IMR-90 (cell line): ENCODE results near the gene SLC12A4. TPM values are rescaled to one million over a fixed set of nuclear protein-coding genes. Genes with fewer than 3 reads are reported as not detected.

Source experiments
- ATAC-seq: fragments of 200-7000 bp; cut with Tn5 transposase; 2 replicates; pipeline ENCODE4 v1.9.1; 2020; ENCODE audit warnings: low read depth, mild to moderate bottlenecking, moderate library complexity
- BruUV-seq: library from RNA; stranded (reverse); fragments of 400-500 nt; replicated peaks from 2 replicates; lab custom pipeline; 2021; lab: Mats Ljungman, UMichigan
- CTCF ChIA-PET: fragments of 300-600 bp; formaldehyde crosslinking; extraction: SDS; loops from one replicate; lab custom pipeline; 2021; ENCODE audit warnings: antibody characterized with exemption; lab: Yijun Ruan, JAX
- POLR2A ChIA-PET: fragments of 300-600 bp; sonication (Branson Sonifier 250); formaldehyde crosslinking; loops from one replicate; lab custom pipeline; 2022; ENCODE audit warnings: antibody characterized with exemption; ENCODE audit not compliant: unreplicated experiment; lab: Charles Lee
- DNase-seq: peaks from one replicate; pipeline ENCODE4 v3.0.0; 2013
- H2AFZ ChIP-seq: replicated peaks from 2 replicates; pipeline ENCODE3; 2013; ENCODE audit warnings: low read length, mild to moderate bottlenecking; ENCODE audit not compliant: poor library complexity
- H2AK5ac ChIP-seq: 2 replicates; pipeline ENCODE4 v1.6.1; 2013; ENCODE audit warnings: low read depth, low read length, inconsistent platforms
- H2AK9ac ChIP-seq: replicated peaks from 2 replicates; pipeline ENCODE3; 2013; ENCODE audit warnings: mild to moderate bottlenecking, low read depth, low read length, moderate library complexity; ENCODE audit not compliant: poor library complexity
- H2BK120ac ChIP-seq: 2 replicates; pipeline ENCODE4 v1.6.1; 2013; ENCODE audit warnings: low read depth, low read length, inconsistent platforms
- H2BK15ac ChIP-seq: 3 replicates; pipeline ENCODE4 v1.6.1; 2013; ENCODE audit warnings: low read depth, low read length, inconsistent platforms
- H2BK20ac ChIP-seq: 2 replicates; pipeline ENCODE4 v1.6.1; 2013; ENCODE audit warnings: low read depth, mild to moderate bottlenecking, inconsistent platforms, low read length, moderate library complexity
- H2BK5ac ChIP-seq: 2 replicates; pipeline ENCODE4 v1.6.1; 2013; ENCODE audit warnings: mild to moderate bottlenecking, low read depth, low read length, inconsistent platforms; ENCODE audit not compliant: poor library complexity, severe bottlenecking
- H3K14ac ChIP-seq: replicated peaks from 2 replicates; pipeline ENCODE4 v1.6.1; 2013; ENCODE audit warnings: low read depth, low read length, inconsistent platforms
- H3K18ac ChIP-seq: 2 replicates; pipeline ENCODE4 v1.6.1; 2013; ENCODE audit warnings: low read depth, low read length, control low read depth
- H3K23ac ChIP-seq: 2 replicates; pipeline ENCODE4 v1.6.1; 2013; ENCODE audit warnings: low read depth, low read length, inconsistent platforms
- H3K27ac ChIP-seq: 2 replicates; pipeline ENCODE4 v1.5.1; 2013; ENCODE audit warnings: mild to moderate bottlenecking, control low read depth, low read length; ENCODE audit not compliant: insufficient read depth
- H3K27me3 ChIP-seq: 2 replicates; pipeline ENCODE4 v1.6.1; 2013; ENCODE audit warnings: low read length; ENCODE audit not compliant: control insufficient read depth, insufficient read depth
- H3K36me3 ChIP-seq: 2 replicates; pipeline ENCODE4 v1.6.1; 2013; ENCODE audit warnings: low read length, mixed read lengths; ENCODE audit not compliant: control insufficient read depth, insufficient read depth
- H3K4ac ChIP-seq: 2 replicates; pipeline ENCODE4 v1.6.1; 2013; ENCODE audit warnings: low read depth, low read length, inconsistent platforms
- H3K4me1 ChIP-seq: 2 replicates; pipeline ENCODE4 v1.6.1; 2013; ENCODE audit warnings: low read length, mixed read lengths; ENCODE audit not compliant: control insufficient read depth, insufficient read depth
- H3K4me2 ChIP-seq: 2 replicates; pipeline ENCODE4 v1.6.1; 2013; ENCODE audit warnings: low read depth, mild to moderate bottlenecking, control low read depth, low read length, moderate library complexity
- H3K4me3 ChIP-seq: 2 replicates; pipeline ENCODE4 v1.5.1; 2013; ENCODE audit warnings: low read depth, mild to moderate bottlenecking, control low read depth, low read length, moderate library complexity; ENCODE audit not compliant: insufficient read depth
- H3K56ac ChIP-seq: 2 replicates; pipeline ENCODE4 v1.6.1; 2013; ENCODE audit warnings: low read length, inconsistent platforms; ENCODE audit not compliant: insufficient read depth; ENCODE audit errors: extremely low read depth
- H3K79me1 ChIP-seq, 2 experiments: 2 replicates each; pipeline ENCODE4 v1.6.1; 2013; ENCODE audit warnings: low read length in 2 of 2, inconsistent platforms in 1 of 2, low read depth in 1 of 2
- H3K9ac ChIP-seq: 2 replicates; pipeline ENCODE4 v1.6.1; 2013; ENCODE audit warnings: low read depth, low read length, control low read depth
- H3K9me1 ChIP-seq: 2 replicates; pipeline ENCODE4 v1.6.1; 2013; ENCODE audit warnings: low read length, inconsistent platforms; ENCODE audit not compliant: insufficient read depth
- H3K9me3 ChIP-seq: 2 replicates; pipeline ENCODE4 v1.6.1; 2013; ENCODE audit warnings: low read length; ENCODE audit not compliant: control insufficient read depth, insufficient read depth
- H4K20me1 ChIP-seq: 2 replicates; pipeline ENCODE4 v1.6.1; 2013; ENCODE audit warnings: low read length, inconsistent platforms; ENCODE audit not compliant: insufficient read depth
- H4K5ac ChIP-seq: 2 replicates; pipeline ENCODE4 v1.6.1; 2013; ENCODE audit warnings: mild to moderate bottlenecking, low read depth, low read length, control low read depth
- H4K8ac ChIP-seq, 2 experiments: 2 replicates each; pipeline ENCODE4 v1.6.1; 2013; ENCODE audit warnings: low read depth in 2 of 2, low read length in 2 of 2, control low read depth in 1 of 2, inconsistent platforms in 1 of 2
- H4K91ac ChIP-seq: 2 replicates; pipeline ENCODE4 v1.6.1; 2013; ENCODE audit warnings: low read depth, low read length, inconsistent platforms; ENCODE audit not compliant: insufficient read depth
- CTCF ChIP-seq: conservative IDR thresholded peaks from 2 replicates; pipeline ENCODE4 v1.5.1; 2012; ENCODE audit warnings: mild to moderate bottlenecking, low read depth, low read length, improper control_type of control experiment
- RFX5 ChIP-seq: IDR thresholded peaks from 2 replicates; pipeline ENCODE4 v1.8.0; 2012; ENCODE audit warnings: low read depth, mild to moderate bottlenecking, low read length, moderate library complexity
- WGBS, 2 experiments: methylation state at CpG; one replicate each; pipeline versions ENCODE4 v1.1.5 to v1.1.7; 2013; ENCODE audit warnings: missing lambda C conversion rate in 2 of 2; ENCODE audit not compliant: insufficient read length in 1 of 2; ENCODE audit errors: extremely low coverage in 2 of 2; 5-methylcytosine and 5-hydroxymethylcytosine counted together
- dilution Hi-C: fragments of 300-500 bp; cut with HindIII; formaldehyde crosslinking; loops from one replicate; pipeline ENCODE4 v1.14.3; 2018; ENCODE audit warnings: low sequenced_read_pairs; ENCODE audit not compliant: unreplicated experiment
- in situ Hi-C: fragments of 300-500 bp; cut with MboI; formaldehyde crosslinking; loops from 3 replicates; pipeline ENCODE4 v1.14.3; 2019; ENCODE audit warnings: low sequenced_read_pairs, inconsistent platforms, mixed read lengths
- intact Hi-C: fragments of 100-400 bp; cut with micrococcal nuclease; formaldehyde crosslinking; loops from 2 replicates; pipeline ENCODE4 v1.10.0; 2022
- polyA plus RNA-seq, 3 experiments: library from polyadenylated mRNA; depleted of rRNA; stranded (reverse); fragments of >200 nt; gene quantifications; 2 replicates each; pipeline ENCODE4 v1.2.3, GENCODE V29; 2012; ENCODE audit warnings: low replicate concordance in 1 of 3
- total RNA-seq: library from RNA; depleted of rRNA; stranded (reverse); fragments of >200 nt; gene quantifications from 2 replicates; pipeline ENCODE4 v1.2.3, GENCODE V29; 2012

The SLC12A4 gene
- total and polyA plus RNA-seq, 2 of the 4 experiments (the other 2 are of a cell fraction) = 36.6 to 132 TPM

GRCh38 chr16:67919622-67920221, 48.7 kb downstream of the SLC12A4 start:
- H3K27me3 ChIP-seq = no peaks in the 10 kb centered on the region
- no peak overlapping the region for H4K8ac ChIP-seq
- H3K9me1 ChIP-seq = peaks cover 34% of the 10 kb centered on the region
- no peak overlapping the region for H3K4ac ChIP-seq
- H3K18ac ChIP-seq = no peak overlapping the region
- 93% methylated on average over 3 of the region's 6 CpGs; no CpG with 5 or more reads in 1 of the 2 experiments for WGBS, 2 experiments
- no peak overlapping the region for H3K27ac ChIP-seq
- TF ChIP-seq RFX5 (no peak), CTCF (0 out of 2 replicates have a peak, but pooled peaks have one; percentile 11)
- no peak overlapping the region for H2BK5ac ChIP-seq
- H3K36me3 ChIP-seq = peaks cover 21% of the 10 kb centered on the region
- intact Hi-C loops (no loop called here), dilution Hi-C loops (no loop called here), in situ Hi-C loops (no loop called here)
- H3K14ac ChIP-seq = no peak overlapping the region
- H2AK5ac ChIP-seq = no peak overlapping the region
- ChIA-PET POLR2A (interaction anchor here (0.6 kb wide), 1 partner anchor 360 kb away, joined by 3 read pairs; no protein-coding TSS in a partner anchor), CTCF (no interaction called here)
- no peak overlapping the region for H2BK20ac ChIP-seq
- H3K79me1 ChIP-seq = peaks cover 14 to 87% of the 10 kb centered on the region in 2 experiments
- H3K23ac ChIP-seq = no peak overlapping the region
- no peak overlapping the region for H2AFZ ChIP-seq
- no peak overlapping the region for H3K56ac ChIP-seq
- H4K20me1 ChIP-seq = peaks cover 75% of the 10 kb centered on the region
- no peak overlapping the region for H2BK120ac ChIP-seq
- H3K4me1 ChIP-seq = peaks cover 23% of the 10 kb centered on the region
- no peak overlapping the region for H3K4me2 ChIP-seq
- no peak overlapping the region for H2AK9ac ChIP-seq
- BruUV-seq = no TSS peak
- H2BK15ac ChIP-seq = no peak overlapping the region
- ATAC-seq = no peak
- H4K5ac ChIP-seq = no peak overlapping the region
- no peaks in the 10 kb centered on the region for H3K9me3 ChIP-seq
- no peak for DNase-seq
- H3K4me3 ChIP-seq = no peak overlapping the region
- no peak overlapping the region for H4K91ac ChIP-seq
- no peak overlapping the region for H3K9ac ChIP-seq
